ENCODE data around the gene DNAJC10.
"Not testable (repeated sequence)": the region's sequence is repeated elsewhere in the genome, so short reads cannot be mapped to it uniquely, and the experiment has no call there.

The DNAJC10 gene

DNA sequence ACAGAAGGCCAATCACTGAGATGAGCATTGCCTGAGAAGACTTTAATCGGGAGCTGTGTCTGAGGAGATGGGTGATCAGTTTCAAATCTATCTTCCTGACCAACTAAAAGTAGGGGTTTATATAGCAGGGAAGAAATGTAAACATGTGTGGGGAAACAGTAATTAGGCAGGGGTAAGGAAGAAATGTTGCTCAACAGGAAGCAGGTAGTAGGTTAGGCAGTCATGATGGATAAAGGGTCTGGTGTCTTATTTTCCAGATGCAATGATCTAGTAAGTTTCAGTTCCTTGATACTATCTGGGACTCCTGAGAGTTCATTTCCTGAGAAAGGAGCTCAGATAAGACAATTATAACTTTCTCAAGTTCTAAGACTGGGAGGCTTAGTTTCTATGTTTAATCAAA is 33.8 kb upstream of the DNAJC10 start:
- H4K20me1 ChIP-seq (ENCODE audit: insufficient read depth, low read length), result no peaks in the 10 kb centered on the region
- 0 out of 2 replicates have a peak, but pooled peaks cover 6% of the 10 kb centered on the region for H3K4me1 ChIP-seq (ENCODE audit: low read length)
- H3K4me2 ChIP-seq (ENCODE audit: low read depth, low read length), result no peak overlapping the region
- H3K79me2 ChIP-seq (ENCODE audit: low read length), result no peaks in the 10 kb centered on the region
- H3K4me3 ChIP-seq (ENCODE audit: low read length), result no peak overlapping the region
- no peaks in the 10 kb centered on the region for H3K36me3 ChIP-seq (replicated peaks; ENCODE audit: insufficient read depth, low read length)
- TF ChIP-seq, protein P1, sequence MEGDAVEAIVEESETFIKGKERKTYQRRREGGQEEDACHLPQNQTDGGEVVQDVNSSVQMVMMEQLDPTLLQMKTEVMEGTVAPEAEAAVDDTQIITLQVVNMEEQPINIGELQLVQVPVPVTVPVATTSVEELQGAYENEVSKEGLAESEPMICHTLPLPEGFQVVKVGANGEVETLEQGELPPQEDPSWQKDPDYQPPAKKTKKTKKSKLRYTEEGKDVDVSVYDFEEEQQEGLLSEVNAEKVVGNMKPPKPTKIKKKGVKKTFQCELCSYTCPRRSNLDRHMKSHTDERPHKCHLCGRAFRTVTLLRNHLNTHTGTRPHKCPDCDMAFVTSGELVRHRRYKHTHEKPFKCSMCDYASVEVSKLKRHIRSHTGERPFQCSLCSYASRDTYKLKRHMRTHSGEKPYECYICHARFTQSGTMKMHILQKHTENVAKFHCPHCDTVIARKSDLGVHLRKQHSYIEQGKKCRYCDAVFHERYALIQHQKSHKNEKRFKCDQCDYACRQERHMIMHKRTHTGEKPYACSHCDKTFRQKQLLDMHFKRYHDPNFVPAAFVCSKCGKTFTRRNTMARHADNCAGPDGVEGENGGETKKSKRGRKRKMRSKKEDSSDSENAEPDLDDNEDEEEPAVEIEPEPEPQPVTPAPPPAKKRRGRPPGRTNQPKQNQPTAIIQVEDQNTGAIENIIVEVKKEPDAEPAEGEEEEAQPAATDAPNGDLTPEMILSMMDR (IDR thresholded peaks at IDR 0.05; ENCODE audit: low read length), result no peak
- TF ChIP-seq EZH2phosphoT487 (IDR thresholded peaks at IDR 0.05; ENCODE audit: low read length), result no peak
- no peak for TF ChIP-seq EZH2 (optimal IDR thresholded peaks at IDR 0.05; ENCODE audit: low read depth, low read length)
- H3K9me2 ChIP-seq (replicated peaks; ENCODE audit: insufficient read depth, low read length), result no peaks in the 10 kb centered on the region
- no peaks in the 10 kb centered on the region for H3K27me3 ChIP-seq (replicated peaks; ENCODE audit: insufficient read depth, low read length)
- no peak overlapping the region for H3K27ac ChIP-seq (ENCODE audit: low read length)
- no peak overlapping the region for H3K9ac ChIP-seq (ENCODE audit: low read length)
- DNase-seq, result no peak
- no peak overlapping the region for H2AFZ ChIP-seq (ENCODE audit: low read length)
- H3K9me3 ChIP-seq (replicated peaks; ENCODE audit: insufficient read depth, low read length), result no peaks in the 10 kb centered on the region
- no peaks in the 10 kb centered on the region for H3F3A ChIP-seq (ENCODE audit: insufficient read depth, low read length)

DNA sequence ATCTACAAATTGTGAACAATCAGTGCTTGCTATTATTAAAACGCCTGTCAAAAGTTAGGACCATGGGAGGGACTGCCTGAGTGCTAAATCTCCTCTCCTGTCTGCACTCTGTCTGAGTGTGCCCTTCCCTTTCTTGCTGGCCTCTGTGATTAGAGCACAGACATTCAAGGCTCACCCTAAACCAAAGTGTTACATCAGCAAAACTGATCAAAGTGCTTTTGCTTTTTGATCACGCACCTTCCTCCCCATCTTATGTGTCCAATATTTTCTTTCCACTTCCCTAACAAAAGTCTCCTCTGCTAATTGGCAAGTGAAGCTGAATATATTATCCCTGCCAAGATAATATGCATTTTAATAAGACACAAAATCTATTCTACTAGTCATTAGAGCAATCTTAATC is 30.5 kb upstream of the DNAJC10 start:
- DNase-seq, result no peak
- TF ChIP-seq EZH2phosphoT487 (IDR thresholded peaks at IDR 0.05; ENCODE audit: low read length), result no peak
- TF ChIP-seq EZH2 (optimal IDR thresholded peaks at IDR 0.05; ENCODE audit: low read depth, low read length), result no peak
- TF ChIP-seq, protein P1 (IDR thresholded peaks at IDR 0.05; ENCODE audit: low read length), result no peak
- H3K79me2 ChIP-seq (ENCODE audit: low read length), result no peaks in the 10 kb centered on the region
- H3K27ac ChIP-seq (ENCODE audit: low read length), result no peak overlapping the region
- no peak overlapping the region for H3K9ac ChIP-seq (ENCODE audit: low read length)
- no peaks in the 10 kb centered on the region for H3K9me2 ChIP-seq (replicated peaks; ENCODE audit: insufficient read depth, low read length)
- 0 out of 2 replicates have a peak, but pooled peaks cover 6% of the 10 kb centered on the region for H3K4me1 ChIP-seq (ENCODE audit: low read length)
- H3F3A ChIP-seq (ENCODE audit: insufficient read depth, low read length), result no peaks in the 10 kb centered on the region
- H3K36me3 ChIP-seq (replicated peaks; ENCODE audit: insufficient read depth, low read length), result no peaks in the 10 kb centered on the region
- no peak overlapping the region for H3K4me3 ChIP-seq (ENCODE audit: low read length)
- no peaks in the 10 kb centered on the region for H3K27me3 ChIP-seq (replicated peaks; ENCODE audit: insufficient read depth, low read length)
- no peak overlapping the region for H3K4me2 ChIP-seq (ENCODE audit: low read depth, low read length)
- no peaks in the 10 kb centered on the region for H3K9me3 ChIP-seq (replicated peaks; ENCODE audit: insufficient read depth, low read length)
- no peaks in the 10 kb centered on the region for H4K20me1 ChIP-seq (ENCODE audit: insufficient read depth, low read length)
- H2AFZ ChIP-seq (ENCODE audit: low read length), result no peak overlapping the region

DNA sequence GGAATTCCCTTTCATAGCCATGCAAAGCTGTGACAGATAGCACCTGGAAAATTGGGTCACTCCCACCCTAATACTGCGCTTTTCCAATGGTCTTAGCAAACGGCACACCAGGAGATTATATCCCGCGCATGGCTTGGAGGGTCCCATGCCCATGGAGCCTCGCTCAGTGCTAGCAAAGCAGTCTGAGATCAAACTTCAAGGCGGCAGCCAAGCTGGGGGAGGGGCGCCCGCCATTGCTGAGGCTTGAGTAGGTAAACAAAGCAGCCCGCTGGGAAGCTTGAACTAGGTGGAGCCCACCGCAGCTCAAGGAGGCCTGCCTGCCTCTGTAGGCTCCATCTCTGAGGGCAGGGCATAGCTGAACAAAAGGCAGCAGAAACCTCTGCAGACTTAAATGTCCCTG is 29.3 kb upstream of the DNAJC10 start:
- not testable (repeated sequence) for H3K27me3 ChIP-seq (replicated peaks; ENCODE audit: insufficient read depth, low read length); H3K4me1 ChIP-seq (ENCODE audit: low read length); H3K9ac ChIP-seq (ENCODE audit: low read length); H3K27ac ChIP-seq (ENCODE audit: low read length); H4K20me1 ChIP-seq (ENCODE audit: insufficient read depth, low read length); H3K9me2 ChIP-seq (replicated peaks; ENCODE audit: insufficient read depth, low read length); H3F3A ChIP-seq (ENCODE audit: insufficient read depth, low read length); H3K79me2 ChIP-seq (ENCODE audit: low read length); H3K4me2 ChIP-seq (ENCODE audit: low read depth, low read length); H3K4me3 ChIP-seq (ENCODE audit: low read length); H2AFZ ChIP-seq (ENCODE audit: low read length); H3K36me3 ChIP-seq (replicated peaks; ENCODE audit: insufficient read depth, low read length); DNase-seq; H3K9me3 ChIP-seq (replicated peaks; ENCODE audit: insufficient read depth, low read length)

DNA sequence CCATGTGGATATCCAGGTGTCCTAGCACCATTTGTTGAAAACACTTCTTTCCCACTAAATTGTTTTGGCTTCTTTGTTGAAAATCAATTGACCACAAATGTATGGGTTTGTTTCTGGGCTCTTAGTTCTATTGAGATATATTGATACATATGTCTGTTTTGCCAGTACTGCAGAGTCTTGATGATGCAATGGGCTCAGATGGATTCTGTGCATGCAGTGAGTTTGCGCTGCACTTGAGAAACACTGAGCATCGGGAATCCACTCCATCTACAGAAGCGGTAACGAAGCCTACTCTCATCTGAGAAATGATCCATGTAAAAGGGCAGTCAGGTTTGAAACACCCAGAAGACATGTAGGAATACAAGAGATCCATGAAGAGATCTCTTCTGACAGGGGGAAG is 21.9 kb upstream of the DNAJC10 start:
- Histone ChIP-seq H3K9me2 (replicated peaks; ENCODE audit: insufficient read depth, low read length) (no peaks in the 10 kb centered on the region), H3K4me3 (ENCODE audit: low read length) (no peak overlapping the region), H3K9me3 (replicated peaks; ENCODE audit: insufficient read depth, low read length) (no peaks in the 10 kb centered on the region), H3K9ac (ENCODE audit: low read length) (no peak overlapping the region), H3K27me3 (replicated peaks; ENCODE audit: insufficient read depth, low read length) (no peaks in the 10 kb centered on the region), H3K27ac (ENCODE audit: low read length) (no peak overlapping the region), H3K79me2 (ENCODE audit: low read length) (no peaks in the 10 kb centered on the region), H3K4me1 (ENCODE audit: low read length) (no peaks in the 10 kb centered on the region), H3F3A (ENCODE audit: insufficient read depth, low read length) (no peaks in the 10 kb centered on the region), H3K36me3 (replicated peaks; ENCODE audit: insufficient read depth, low read length) (no peaks in the 10 kb centered on the region), H2AFZ (ENCODE audit: low read length) (no peak overlapping the region), H3K4me2 (ENCODE audit: low read depth, low read length) (no peak overlapping the region), H4K20me1 (ENCODE audit: insufficient read depth, low read length) (no peaks in the 10 kb centered on the region)
- TF ChIP-seq EZH2phosphoT487 (IDR thresholded peaks at IDR 0.05; ENCODE audit: low read length) (no peak), EZH2 (optimal IDR thresholded peaks at IDR 0.05; ENCODE audit: low read depth, low read length) (no peak)
- TF ChIP-seq, protein P1 (IDR thresholded peaks at IDR 0.05; ENCODE audit: low read length), result no peak
- no peak for DNase-seq
